GM12892 (cell line): Measurements from ENCODE around the gene IRX4.
"Not testable (repeated sequence)": the region's sequence is repeated elsewhere in the genome, so short reads cannot be mapped to it uniquely, and the experiment has no call there.

Source experiments
- DNase-seq: peaks from one replicate; pipeline ENCODE4 v3.0.0; 2011; ENCODE audit not compliant: insufficient read length
- FAIRE-seq: peaks from 2 replicates; lab custom pipeline; 2011; peaks lifted over from hg19 to GRCh38; lab: Jason Lieb, UNC
- POLR2A ChIP-seq: IDR thresholded peaks from 2 replicates; pipeline ENCODE4 v1.6.1; 2011; ENCODE audit warnings: low read depth, low read length, control low read depth
- POLR2AphosphoS5 ChIP-seq: IDR thresholded peaks from 2 replicates; pipeline ENCODE4 v1.6.1; 2011; ENCODE audit warnings: low read depth, low read length, control low read depth
- TAF1 ChIP-seq: IDR thresholded peaks from 2 replicates; pipeline ENCODE4 v1.6.1; 2011; ENCODE audit warnings: low read depth, mild to moderate bottlenecking, control low read depth, low read length, borderline replicate concordance

IRX4 gene

GRCh38 chr5:1847611-1848010, 35.1 kb downstream of the IRX4 start:
- no peak for DNase-seq
- TF ChIP-seq POLR2AphosphoS5 (no peak), POLR2A (no peak), TAF1 (no peak)
- no peak for FAIRE-seq

- no peak for DNase-seq
- FAIRE-seq = no peak
- TF ChIP-seq POLR2A (no peak), TAF1 (no peak), POLR2AphosphoS5 (no peak)
These were observed 35.7 kb downstream of the IRX4 start for GRCh38 chr5:1847056-1847455.

GRCh38 chr5:1846583-1846982, 36.1 kb downstream of the IRX4 start:
- no peak for DNase-seq
- no peak for FAIRE-seq
- TF ChIP-seq POLR2AphosphoS5 (no peak), POLR2A (no peak), TAF1 (no peak)

- FAIRE-seq = no peak
- no peak for DNase-seq
- TF ChIP-seq POLR2A = no peak
- no peak for TF ChIP-seq TAF1
- no peak for TF ChIP-seq POLR2AphosphoS5
These were observed 37.0 kb downstream of the IRX4 start for GRCh38 chr5:1845696-1846095.

GRCh38 chr5:1844708-1845436, 37.9 kb downstream of the IRX4 start:
- no peak for DNase-seq
- TF ChIP-seq POLR2A (no peak), TAF1 (no peak), POLR2AphosphoS5 (no peak)
- no peak for FAIRE-seq

- DNase-seq, FAIRE-seq: not testable (repeated sequence)
These were observed 39.0 kb downstream of the IRX4 start for GRCh38 chr5:1843761-1844160.

- DNase-seq (no peak), FAIRE-seq (no peak)
- TF ChIP-seq POLR2AphosphoS5 (no peak), TAF1 (no peak), POLR2A (no peak)
These were observed 40.5 kb downstream of the IRX4 start for GRCh38 chr5:1842004-1842819.

- no peak for FAIRE-seq
- DNase-seq = no peak
- no peak for TF ChIP-seq POLR2AphosphoS5
- TF ChIP-seq POLR2A = no peak
- no peak for TF ChIP-seq TAF1
These were observed 41.8 kb downstream of the IRX4 start for GRCh38 chr5:1840741-1841521.

GRCh38 chr5:1840071-1840547, 42.6 kb downstream of the IRX4 start:
- TF ChIP-seq POLR2A = no peak
- no peak for TF ChIP-seq TAF1
- no peak for TF ChIP-seq POLR2AphosphoS5
- DNase-seq (no peak), FAIRE-seq (no peak)

- DNase-seq (no peak), FAIRE-seq (no peak)
- TF ChIP-seq TAF1 = no peak
- TF ChIP-seq POLR2A = no peak
- TF ChIP-seq POLR2AphosphoS5 = no peak
These were observed 44.7 kb downstream of the IRX4 start for GRCh38 chr5:1838013-1838412.

GRCh38 chr5:1836891-1837880, 45.5 kb downstream of the IRX4 start:
- no peak for FAIRE-seq
- DNase-seq = no peak
- TF ChIP-seq POLR2AphosphoS5 (no peak), TAF1 (no peak), POLR2A (no peak)
